OCI-LY7 (cell line): ENCODE results near the gene HOXA7.

ENCODE experiments used
- EZH2phosphoT487 ChIP-seq: fragments of 200-600 bp; sonication (generic); IDR thresholded peaks from 2 replicates; pipeline ENCODE4 v1.6.1; 2018; ENCODE audit warnings: low read depth, borderline replicate concordance, mild to moderate bottlenecking, mixed run types, antibody characterized with exemption, low read length, moderate library complexity, mixed read lengths
- TF ChIP-seq, protein P1 (sequence below): fragments of 200-600 bp; sonication (generic); conservative IDR thresholded peaks from 2 replicates; pipeline ENCODE4 v1.5.1; 2014; ENCODE audit warnings: mild to moderate bottlenecking, antibody characterized with exemption, low read length, moderate library complexity, mixed read lengths

DNA sequence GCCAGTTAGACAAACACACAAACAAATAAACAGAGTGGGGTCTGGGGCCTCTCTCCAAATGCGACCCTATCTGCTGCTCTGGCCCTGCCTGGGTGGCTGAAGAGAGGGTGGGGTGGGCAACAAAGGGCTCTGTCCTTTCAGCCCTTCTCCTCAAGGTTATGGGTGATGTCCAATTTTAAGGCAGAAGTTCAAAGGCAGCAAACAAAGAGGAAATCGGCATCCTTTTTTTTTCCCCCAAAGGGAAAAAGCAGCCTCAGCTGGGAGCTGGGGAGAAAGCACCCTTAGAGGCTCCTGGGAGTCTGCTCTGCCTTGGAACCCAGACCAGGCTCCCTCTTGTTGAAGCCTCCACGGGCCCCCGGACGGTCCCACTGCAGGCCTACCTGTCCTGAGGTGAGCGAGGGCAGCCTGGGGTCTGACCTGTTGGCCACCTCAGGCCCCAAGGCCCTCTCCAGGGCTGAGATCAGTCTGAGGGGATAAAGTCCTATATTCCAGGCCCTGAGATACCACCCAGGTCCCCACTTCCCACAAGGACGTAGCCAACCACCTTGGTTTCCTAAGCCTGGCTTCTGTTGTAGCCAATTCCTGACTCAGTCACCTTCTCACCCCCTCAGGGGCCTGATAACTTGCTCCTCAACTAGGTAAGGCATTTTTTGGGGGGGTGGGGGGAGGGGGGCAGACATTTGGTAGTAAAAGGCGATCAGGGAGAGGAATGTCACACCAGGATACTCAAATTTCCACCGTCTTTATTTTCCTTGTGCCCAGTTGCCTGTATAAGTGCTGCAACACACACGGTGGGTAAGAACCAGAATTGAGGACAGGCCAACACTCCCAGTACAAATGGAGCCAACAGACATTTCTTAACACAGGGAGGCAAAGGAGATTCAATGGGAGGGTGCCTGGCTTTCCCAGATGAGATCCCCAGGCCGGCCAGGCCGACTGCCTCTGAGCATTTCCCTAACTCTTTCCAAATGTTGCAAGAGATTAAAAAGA is 24.3 kb upstream of the HOXA7 start:
- TF ChIP-seq, protein P1, sequence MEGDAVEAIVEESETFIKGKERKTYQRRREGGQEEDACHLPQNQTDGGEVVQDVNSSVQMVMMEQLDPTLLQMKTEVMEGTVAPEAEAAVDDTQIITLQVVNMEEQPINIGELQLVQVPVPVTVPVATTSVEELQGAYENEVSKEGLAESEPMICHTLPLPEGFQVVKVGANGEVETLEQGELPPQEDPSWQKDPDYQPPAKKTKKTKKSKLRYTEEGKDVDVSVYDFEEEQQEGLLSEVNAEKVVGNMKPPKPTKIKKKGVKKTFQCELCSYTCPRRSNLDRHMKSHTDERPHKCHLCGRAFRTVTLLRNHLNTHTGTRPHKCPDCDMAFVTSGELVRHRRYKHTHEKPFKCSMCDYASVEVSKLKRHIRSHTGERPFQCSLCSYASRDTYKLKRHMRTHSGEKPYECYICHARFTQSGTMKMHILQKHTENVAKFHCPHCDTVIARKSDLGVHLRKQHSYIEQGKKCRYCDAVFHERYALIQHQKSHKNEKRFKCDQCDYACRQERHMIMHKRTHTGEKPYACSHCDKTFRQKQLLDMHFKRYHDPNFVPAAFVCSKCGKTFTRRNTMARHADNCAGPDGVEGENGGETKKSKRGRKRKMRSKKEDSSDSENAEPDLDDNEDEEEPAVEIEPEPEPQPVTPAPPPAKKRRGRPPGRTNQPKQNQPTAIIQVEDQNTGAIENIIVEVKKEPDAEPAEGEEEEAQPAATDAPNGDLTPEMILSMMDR = no peak
- no peak for TF ChIP-seq EZH2phosphoT487
